Measurements from ENCODE around the gene PRKAR1A.

The PRKAR1A gene

DNA sequence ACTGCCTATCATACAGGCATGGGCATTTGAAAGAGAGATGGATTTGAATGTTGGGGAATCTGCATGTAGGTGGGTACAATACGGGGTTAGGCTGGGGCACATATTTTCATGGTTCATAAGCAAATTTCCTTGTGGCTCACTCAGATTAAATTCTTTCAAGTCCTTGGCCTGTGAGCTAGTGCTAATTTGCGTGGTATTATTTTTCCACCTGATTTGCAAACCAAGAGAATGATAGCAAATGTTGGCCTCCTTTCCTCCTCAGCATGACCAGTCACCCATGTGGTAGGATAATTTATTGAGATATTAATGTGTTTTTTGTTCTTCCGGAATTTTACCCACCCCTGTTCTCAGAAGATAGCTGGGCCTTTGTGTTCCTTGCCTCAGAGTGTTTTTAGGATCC lies 66.0 kb downstream of the PRKAR1A start:
- ChIA-PET CTCF (interaction anchor here (0.7 to 1.6 kb wide), 3 partner anchors 36 to 63 kb away, joined by 3 to 7 read pairs (median 4); no protein-coding TSS in a partner anchor), POLR2A (no interaction called here)
- no peaks in the 10 kb centered on the region for H3K36me3 ChIP-seq (ENCODE audit: control insufficient read depth in 2 of 2, insufficient read depth in 1 of 2, low read length in 2 of 2)
- H3K27ac ChIP-seq (ENCODE audit: extremely low read depth, low read depth, low read length): no peak overlapping the region
- TF ChIP-seq, protein P1, sequence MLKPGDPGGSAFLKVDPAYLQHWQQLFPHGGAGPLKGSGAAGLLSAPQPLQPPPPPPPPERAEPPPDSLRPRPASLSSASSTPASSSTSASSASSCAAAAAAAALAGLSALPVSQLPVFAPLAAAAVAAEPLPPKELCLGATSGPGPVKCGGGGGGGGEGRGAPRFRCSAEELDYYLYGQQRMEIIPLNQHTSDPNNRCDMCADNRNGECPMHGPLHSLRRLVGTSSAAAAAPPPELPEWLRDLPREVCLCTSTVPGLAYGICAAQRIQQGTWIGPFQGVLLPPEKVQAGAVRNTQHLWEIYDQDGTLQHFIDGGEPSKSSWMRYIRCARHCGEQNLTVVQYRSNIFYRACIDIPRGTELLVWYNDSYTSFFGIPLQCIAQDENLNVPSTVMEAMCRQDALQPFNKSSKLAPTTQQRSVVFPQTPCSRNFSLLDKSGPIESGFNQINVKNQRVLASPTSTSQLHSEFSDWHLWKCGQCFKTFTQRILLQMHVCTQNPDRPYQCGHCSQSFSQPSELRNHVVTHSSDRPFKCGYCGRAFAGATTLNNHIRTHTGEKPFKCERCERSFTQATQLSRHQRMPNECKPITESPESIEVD (tag by site-specific recombination; IDR thresholded peaks at IDR 0.05): no peak
- TF ChIP-seq ZNF239 (tag by site-specific recombination; IDR thresholded peaks at IDR 0.05): no peak
- TF ChIP-seq SCRT2 (tag by site-specific recombination; IDR thresholded peaks at IDR 0.05): no peak
- no peak for TF ChIP-seq ZNF350 (tag by site-specific recombination; IDR thresholded peaks at IDR 0.05)
- TF ChIP-seq YY1 (tag by site-specific recombination; IDR thresholded peaks at IDR 0.05): no peak
- no peak for TF ChIP-seq PRDM1 (tag by site-specific recombination; IDR thresholded peaks at IDR 0.05)
- TF ChIP-seq ZSCAN23 (tag by site-specific recombination; IDR thresholded peaks at IDR 0.05): no peak
- TF ChIP-seq ZBTB17 (tag by site-specific recombination; IDR thresholded peaks at IDR 0.05): no peak
- TF ChIP-seq ZNF623 (tag by site-specific recombination; IDR thresholded peaks at IDR 0.05): no peak
- TF ChIP-seq ZNF530 (tag by site-specific recombination; IDR thresholded peaks at IDR 0.05; ENCODE audit: low read depth): no peak
- no peak for TF ChIP-seq ZNF19 (tag by site-specific recombination; IDR thresholded peaks at IDR 0.05; ENCODE audit: low read depth)
- no peaks in the 10 kb centered on the region for H3K9me3 ChIP-seq (ENCODE audit: control insufficient read depth, insufficient read depth, low read depth, low read length)
- H3K4me1 ChIP-seq (ENCODE audit: control insufficient read depth, insufficient read depth, low read length): no peaks in the 10 kb centered on the region
- H3K4me3 ChIP-seq (ENCODE audit: low read depth, low read length): no peak overlapping the region

DNA sequence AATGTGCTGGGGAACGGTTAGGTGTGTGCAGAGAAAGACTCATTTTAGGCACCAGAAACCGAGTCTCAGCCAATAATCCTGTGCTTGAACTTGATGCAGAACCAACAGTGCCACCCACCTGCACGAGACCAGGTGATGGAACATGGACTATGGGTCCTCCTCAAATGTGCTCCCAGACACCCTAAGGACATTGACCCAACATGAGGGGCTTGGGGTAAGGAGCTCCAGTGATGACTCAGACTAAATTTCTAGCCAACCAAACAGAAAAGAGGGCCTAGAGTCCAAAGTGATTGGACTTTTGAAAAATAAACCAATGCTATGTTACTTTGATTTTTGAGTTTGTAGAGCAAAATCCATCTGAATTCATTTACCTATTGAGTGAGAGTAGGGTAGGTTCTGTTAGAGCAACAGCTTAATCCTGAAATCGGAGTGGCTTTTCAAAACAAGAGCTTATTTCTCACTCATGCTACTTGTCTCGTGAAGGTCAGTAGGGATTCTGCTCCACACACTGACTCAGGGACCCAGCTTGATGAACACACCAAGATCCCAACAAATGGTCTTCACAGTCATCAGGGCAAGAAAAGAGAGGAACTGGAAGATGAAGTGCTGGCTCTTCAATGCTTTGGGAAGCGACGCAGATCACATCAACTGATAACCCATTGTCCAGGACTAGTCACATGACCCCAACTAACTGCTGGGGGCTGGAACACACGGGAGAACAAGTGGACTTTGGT lies 67.1 kb downstream of the PRKAR1A start:
- H3K27ac ChIP-seq (ENCODE audit: extremely low read depth, low read depth, low read length): no peak overlapping the region
- H3K9me3 ChIP-seq (ENCODE audit: control insufficient read depth, insufficient read depth, low read depth, low read length): no peaks in the 10 kb centered on the region
- POLR2A ChIA-PET: no interaction called here
- CTCF ChIA-PET: interaction anchor here (1.1 to 1.5 kb wide), 2 partner anchors 21 to 35 kb away, joined by 4 read pairs; no protein-coding TSS in a partner anchor
- H3K36me3 ChIP-seq (ENCODE audit: control insufficient read depth in 2 of 2, insufficient read depth in 1 of 2, low read length in 2 of 2): no peaks in the 10 kb centered on the region
- TF ChIP-seq FEZF1 (tag by site-specific recombination; IDR thresholded peaks at IDR 0.05) (no peak), ZNF623 (tag by site-specific recombination; IDR thresholded peaks at IDR 0.05) (no peak), ZNF157 (tag by site-specific recombination; IDR thresholded peaks at IDR 0.05) (peak; percentile 68), ZBTB17 (tag by site-specific recombination; IDR thresholded peaks at IDR 0.05) (no peak), SP7 (tag by site-specific recombination; IDR thresholded peaks at IDR 0.05) (no peak)
- TF ChIP-seq, protein P2, sequence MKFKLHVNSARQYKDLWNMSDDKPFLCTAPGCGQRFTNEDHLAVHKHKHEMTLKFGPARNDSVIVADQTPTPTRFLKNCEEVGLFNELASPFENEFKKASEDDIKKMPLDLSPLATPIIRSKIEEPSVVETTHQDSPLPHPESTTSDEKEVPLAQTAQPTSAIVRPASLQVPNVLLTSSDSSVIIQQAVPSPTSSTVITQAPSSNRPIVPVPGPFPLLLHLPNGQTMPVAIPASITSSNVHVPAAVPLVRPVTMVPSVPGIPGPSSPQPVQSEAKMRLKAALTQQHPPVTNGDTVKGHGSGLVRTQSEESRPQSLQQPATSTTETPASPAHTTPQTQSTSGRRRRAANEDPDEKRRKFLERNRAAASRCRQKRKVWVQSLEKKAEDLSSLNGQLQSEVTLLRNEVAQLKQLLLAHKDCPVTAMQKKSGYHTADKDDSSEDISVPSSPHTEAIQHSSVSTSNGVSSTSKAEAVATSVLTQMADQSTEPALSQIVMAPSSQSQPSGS (tag by site-specific recombination; IDR thresholded peaks at IDR 0.05; ENCODE audit: low read depth): no peak
- H3K4me3 ChIP-seq (ENCODE audit: low read depth, low read length): no peak overlapping the region
- no peaks in the 10 kb centered on the region for H3K4me1 ChIP-seq (ENCODE audit: control insufficient read depth, insufficient read depth, low read length)

DNA sequence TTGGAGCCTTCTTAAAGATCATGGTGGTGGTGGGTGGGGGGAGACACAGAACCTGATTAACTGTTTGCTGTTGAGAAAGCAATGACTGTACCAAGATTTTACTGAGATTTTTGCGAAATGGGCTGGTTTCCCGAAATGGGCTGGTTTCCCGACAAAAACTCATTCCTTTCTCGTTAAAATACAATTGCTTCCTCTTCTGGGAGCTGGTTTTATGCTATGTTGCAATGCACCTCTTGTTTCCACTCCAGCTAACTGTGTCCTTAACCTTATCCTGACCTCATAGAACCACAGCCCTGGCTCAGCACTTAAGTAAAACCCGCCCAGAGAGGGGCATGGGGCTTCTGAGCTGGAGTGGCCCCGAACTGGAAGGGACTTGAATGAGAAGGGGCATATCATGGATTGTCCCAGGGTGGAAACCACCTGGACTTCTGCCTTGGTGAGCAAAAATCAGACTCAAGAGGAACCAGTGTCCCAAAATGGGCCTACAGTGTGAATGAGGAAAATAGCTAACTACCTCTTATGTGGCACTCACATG lies 68.1 kb downstream of the PRKAR1A start:
- POLR2A ChIA-PET: no interaction called here
- no peaks in the 10 kb centered on the region for H3K9me3 ChIP-seq (ENCODE audit: control insufficient read depth, insufficient read depth, low read depth, low read length)
- no peaks in the 10 kb centered on the region; the same call in 1 of the 2 replicates for H3K4me1 ChIP-seq (ENCODE audit: control insufficient read depth, insufficient read depth, low read length)
- CTCF ChIA-PET: interaction anchor here (1.1 kb wide), 1 partner anchor 20 kb away, joined by 4 read pairs; no protein-coding TSS in a partner anchor
- H3K27ac ChIP-seq (ENCODE audit: extremely low read depth, low read depth, low read length): no peak overlapping the region
- no peak overlapping the region for H3K4me3 ChIP-seq (ENCODE audit: low read depth, low read length)
- H3K36me3 ChIP-seq (ENCODE audit: control insufficient read depth in 2 of 2, insufficient read depth in 1 of 2, low read length in 2 of 2): no peaks in the 10 kb centered on the region
- TF ChIP-seq ZNF302 (tag by site-specific recombination; IDR thresholded peaks at IDR 0.05; ENCODE audit: low read depth): no peak
- TF ChIP-seq ZNF221 (tag by site-specific recombination; IDR thresholded peaks at IDR 0.05; ENCODE audit: borderline replicate concordance): no peak
- no peak for TF ChIP-seq REPIN1 (tag by site-specific recombination; IDR thresholded peaks at IDR 0.05; ENCODE audit: low read depth)
- TF ChIP-seq ZBTB48 (tag by site-specific recombination; IDR thresholded peaks at IDR 0.05): no peak
- TF ChIP-seq, protein P3, sequence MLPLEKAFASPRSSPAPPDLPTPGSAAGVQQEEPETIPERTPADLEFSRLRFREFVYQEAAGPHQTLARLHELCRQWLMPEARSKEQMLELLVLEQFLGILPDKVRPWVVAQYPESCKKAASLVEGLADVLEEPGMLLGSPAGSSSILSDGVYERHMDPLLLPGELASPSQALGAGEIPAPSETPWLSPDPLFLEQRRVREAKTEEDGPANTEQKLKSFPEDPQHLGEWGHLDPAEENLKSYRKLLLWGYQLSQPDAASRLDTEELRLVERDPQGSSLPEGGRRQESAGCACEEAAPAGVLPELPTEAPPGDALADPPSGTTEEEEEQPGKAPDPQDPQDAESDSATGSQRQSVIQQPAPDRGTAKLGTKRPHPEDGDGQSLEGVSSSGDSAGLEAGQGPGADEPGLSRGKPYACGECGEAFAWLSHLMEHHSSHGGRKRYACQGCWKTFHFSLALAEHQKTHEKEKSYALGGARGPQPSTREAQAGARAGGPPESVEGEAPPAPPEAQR (tag by site-specific recombination; IDR thresholded peaks at IDR 0.05): no peak
- TF ChIP-seq, protein P4, sequence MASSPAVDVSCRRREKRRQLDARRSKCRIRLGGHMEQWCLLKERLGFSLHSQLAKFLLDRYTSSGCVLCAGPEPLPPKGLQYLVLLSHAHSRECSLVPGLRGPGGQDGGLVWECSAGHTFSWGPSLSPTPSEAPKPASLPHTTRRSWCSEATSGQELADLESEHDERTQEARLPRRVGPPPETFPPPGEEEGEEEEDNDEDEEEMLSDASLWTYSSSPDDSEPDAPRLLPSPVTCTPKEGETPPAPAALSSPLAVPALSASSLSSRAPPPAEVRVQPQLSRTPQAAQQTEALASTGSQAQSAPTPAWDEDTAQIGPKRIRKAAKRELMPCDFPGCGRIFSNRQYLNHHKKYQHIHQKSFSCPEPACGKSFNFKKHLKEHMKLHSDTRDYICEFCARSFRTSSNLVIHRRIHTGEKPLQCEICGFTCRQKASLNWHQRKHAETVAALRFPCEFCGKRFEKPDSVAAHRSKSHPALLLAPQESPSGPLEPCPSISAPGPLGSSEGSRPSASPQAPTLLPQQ (tag by site-specific recombination; IDR thresholded peaks at IDR 0.05): no peak
- TF ChIP-seq ZNF747 (tag by site-specific recombination; IDR thresholded peaks at IDR 0.05): no peak
- TF ChIP-seq SCRT2 (tag by site-specific recombination; IDR thresholded peaks at IDR 0.05): no peak
- TF ChIP-seq ZNF202 (tag by site-specific recombination; IDR thresholded peaks at IDR 0.05; ENCODE audit: borderline replicate concordance): no peak
- TF ChIP-seq ZNF248 (tag by site-specific recombination; IDR thresholded peaks at IDR 0.05): no peak
- TF ChIP-seq SP2 (tag by site-specific recombination; IDR thresholded peaks at IDR 0.05): no peak

All from HEK293 (cell line).